HEK293 (cell line): ENCODE measurements around the gene DOCK4.

Experiments
- CTCF ChIA-PET: fragments of 350-600 bp; formaldehyde crosslinking; extraction: SDS; loops from one replicate; lab custom pipeline; 2021; ENCODE audit warnings: antibody characterized with exemption; lab: Yijun Ruan, JAX
- POLR2A ChIA-PET: fragments of 300-600 bp; formaldehyde crosslinking; extraction: SDS; loops from one replicate; lab custom pipeline; 2020; ENCODE audit warnings: antibody characterized with exemption, inconsistent platforms; lab: Yijun Ruan, JAX
- H3K27ac ChIP-seq: fragments of 200-500 bp; sonication (Bioruptor generic); 2 replicates; pipeline ENCODE4 v1.5.1; 2014; ENCODE audit warnings: low read depth, low read length, control low read depth, inconsistent platforms; ENCODE audit errors: extremely low read depth
- H3K36me3 ChIP-seq, 2 experiments: fragments of 200-500 bp in 1 of 2; sonication (Bioruptor generic) in 1 of 2; 1 replicate in 1 of 2; 2 replicates in 1 of 2; pipeline ENCODE4 v1.5.1; 2014 to 2017; ENCODE audit warnings: inconsistent platforms in 2 of 2, low read length in 2 of 2; ENCODE audit not compliant: control insufficient read depth in 2 of 2, insufficient read depth in 1 of 2
- H3K4me1 ChIP-seq: fragments of 200-500 bp; sonication (Bioruptor generic); 2 replicates; pipeline ENCODE4 v1.5.1; 2014; ENCODE audit warnings: mild to moderate bottlenecking, low read length, inconsistent platforms; ENCODE audit not compliant: control insufficient read depth, insufficient read depth
- H3K4me3 ChIP-seq: 2 replicates; pipeline ENCODE4 v1.5.1; 2011; ENCODE audit warnings: low read depth, mild to moderate bottlenecking, control low read depth, low read length, moderate library complexity
- H3K9me3 ChIP-seq: fragments of 200-500 bp; sonication (Bioruptor generic); 2 replicates; pipeline ENCODE4 v1.5.1; 2014; ENCODE audit warnings: low read depth, low read length, inconsistent platforms; ENCODE audit not compliant: control insufficient read depth, insufficient read depth
- GLI2 ChIP-seq: fragments of 450-650 bp; formaldehyde crosslinking; IDR thresholded peaks from 2 replicates; pipeline ENCODE4; 2017; ENCODE audit warnings: missing biosample characterization, missing genetic modification characterization, low read depth, borderline replicate concordance
- GLIS2 ChIP-seq: fragments of 450-650 bp; formaldehyde crosslinking; IDR thresholded peaks from 2 replicates; pipeline ENCODE4 v1.5.1; 2016; ENCODE audit warnings: missing biosample characterization, missing genetic modification characterization
- MZF1 ChIP-seq: fragments of 450-650 bp; formaldehyde crosslinking; IDR thresholded peaks from 2 replicates; pipeline ENCODE4 v1.5.1; 2017; ENCODE audit warnings: missing biosample characterization, missing genetic modification characterization, borderline replicate concordance
- PRDM1 ChIP-seq: fragments of 450-650 bp; formaldehyde crosslinking; IDR thresholded peaks from 2 replicates; pipeline ENCODE4; 2016; ENCODE audit warnings: missing biosample characterization, missing genetic modification characterization
- PRDM6 ChIP-seq: fragments of 450-650 bp; formaldehyde crosslinking; IDR thresholded peaks from 2 replicates; pipeline ENCODE4 v1.5.1; 2017; ENCODE audit warnings: missing biosample characterization, missing genetic modification characterization
- SALL2 ChIP-seq: fragments of 450-650 bp; formaldehyde crosslinking; IDR thresholded peaks from 2 replicates; pipeline ENCODE4 v1.5.0; 2017; ENCODE audit warnings: missing biosample characterization, mild to moderate bottlenecking, missing genetic modification characterization, borderline replicate concordance
- SP3 ChIP-seq: fragments of 450-650 bp; formaldehyde crosslinking; IDR thresholded peaks from 2 replicates; pipeline ENCODE4 v1.5.1; 2016; ENCODE audit warnings: missing biosample characterization, missing genetic modification characterization
- ZBTB1 ChIP-seq: fragments of 450-650 bp; formaldehyde crosslinking; IDR thresholded peaks from 2 replicates; pipeline ENCODE4 v1.5.1; 2016; ENCODE audit warnings: missing biosample characterization, missing genetic modification characterization
- ZBTB17 ChIP-seq: fragments of 450-650 bp; formaldehyde crosslinking; IDR thresholded peaks from 2 replicates; pipeline ENCODE4 v1.5.1; 2016; ENCODE audit warnings: missing biosample characterization, missing genetic modification characterization
- ZBTB48 ChIP-seq: fragments of 450-650 bp; formaldehyde crosslinking; IDR thresholded peaks from 2 replicates; pipeline ENCODE4 v1.5.1; 2016; ENCODE audit warnings: missing biosample characterization, missing genetic modification characterization
- ZBTB7A ChIP-seq: fragments of 450-650 bp; formaldehyde crosslinking; IDR thresholded peaks from 2 replicates; pipeline ENCODE4 v1.5.1; 2016; ENCODE audit warnings: low read depth, missing biosample characterization, missing genetic modification characterization
- ZBTB8A ChIP-seq: fragments of 450-650 bp; formaldehyde crosslinking; IDR thresholded peaks from 2 replicates; pipeline ENCODE4 v1.5.1; 2016; ENCODE audit warnings: missing biosample characterization, missing genetic modification characterization
- ZNF155 ChIP-seq: fragments of 450-650 bp; formaldehyde crosslinking; IDR thresholded peaks from 2 replicates; pipeline ENCODE4 v1.5.1; 2016; ENCODE audit warnings: missing biosample characterization, missing genetic modification characterization
- ZNF2 ChIP-seq: fragments of 450-650 bp; formaldehyde crosslinking; IDR thresholded peaks from 2 replicates; pipeline ENCODE4 v1.5.1; 2016; ENCODE audit warnings: missing biosample characterization, missing genetic modification characterization
- ZNF274 ChIP-seq, 2 experiments: fragments of 200-500 bp in 1 of 2; fragments of 450-650 bp in 1 of 2; sonication (Bioruptor generic) in 1 of 2; formaldehyde crosslinking in 1 of 2; IDR thresholded peaks; 2 replicates each; pipeline versions ENCODE4 v1.5.1 to v1.6.1; 2014 to 2016; ENCODE audit warnings: borderline replicate concordance in 1 of 2, inconsistent platforms in 1 of 2, low read length in 1 of 2, missing biosample characterization in 1 of 2, missing genetic modification characterization in 1 of 2
- ZNF302 ChIP-seq: fragments of 450-650 bp; formaldehyde crosslinking; IDR thresholded peaks from 2 replicates; pipeline ENCODE4 v1.5.1; 2016; ENCODE audit warnings: missing biosample characterization, missing genetic modification characterization, low read depth
- ZNF518A ChIP-seq: fragments of 450-650 bp; formaldehyde crosslinking; conservative IDR thresholded peaks from 2 replicates; pipeline ENCODE4 v1.5.1; 2016; ENCODE audit warnings: low read depth, missing biosample characterization, missing genetic modification characterization
- ZNF521 ChIP-seq: fragments of 450-650 bp; formaldehyde crosslinking; IDR thresholded peaks from 2 replicates; pipeline ENCODE4 v1.5.1; 2017; ENCODE audit warnings: missing biosample characterization, mild to moderate bottlenecking, missing genetic modification characterization
- ZNF560 ChIP-seq: fragments of 450-650 bp; formaldehyde crosslinking; IDR thresholded peaks from 2 replicates; pipeline ENCODE4 v1.5.1; 2017; ENCODE audit warnings: missing biosample characterization, missing genetic modification characterization, borderline replicate concordance
- ZNF654 ChIP-seq: fragments of 450-650 bp; formaldehyde crosslinking; IDR thresholded peaks from 2 replicates; pipeline ENCODE4 v1.5.1; 2016; ENCODE audit warnings: low read depth, missing biosample characterization, missing genetic modification characterization
- ZNF660 ChIP-seq: fragments of 450-650 bp; IDR thresholded peaks from 2 replicates; pipeline ENCODE4 v1.5.1; 2018; ENCODE audit warnings: missing biosample characterization, mild to moderate bottlenecking, missing genetic modification characterization
- ZNF747 ChIP-seq: fragments of 450-650 bp; formaldehyde crosslinking; IDR thresholded peaks from 2 replicates; pipeline ENCODE4 v1.5.1; 2016; ENCODE audit warnings: missing biosample characterization, missing genetic modification characterization
- ZSCAN16 ChIP-seq: fragments of 450-650 bp; formaldehyde crosslinking; IDR thresholded peaks from 2 replicates; pipeline ENCODE4 v1.5.1; 2016; ENCODE audit warnings: missing biosample characterization, missing genetic modification characterization
- TF ChIP-seq, protein P1 (sequence below): fragments of 450-650 bp; formaldehyde crosslinking; IDR thresholded peaks from 2 replicates; pipeline ENCODE4 v1.5.1; 2016; ENCODE audit warnings: missing biosample characterization, missing genetic modification characterization
- TF ChIP-seq, protein P2 (sequence below): fragments of 450-650 bp; formaldehyde crosslinking; IDR thresholded peaks from 2 replicates; pipeline ENCODE4 v1.5.1; 2017; ENCODE audit warnings: missing biosample characterization, mild to moderate bottlenecking, missing genetic modification characterization, moderate library complexity
- TF ChIP-seq, protein P3 (sequence below): fragments of 450-650 bp; formaldehyde crosslinking; IDR thresholded peaks from 2 replicates; pipeline ENCODE4 v1.5.1; 2016; ENCODE audit warnings: missing biosample characterization, missing genetic modification characterization

Gene DOCK4

DNA sequence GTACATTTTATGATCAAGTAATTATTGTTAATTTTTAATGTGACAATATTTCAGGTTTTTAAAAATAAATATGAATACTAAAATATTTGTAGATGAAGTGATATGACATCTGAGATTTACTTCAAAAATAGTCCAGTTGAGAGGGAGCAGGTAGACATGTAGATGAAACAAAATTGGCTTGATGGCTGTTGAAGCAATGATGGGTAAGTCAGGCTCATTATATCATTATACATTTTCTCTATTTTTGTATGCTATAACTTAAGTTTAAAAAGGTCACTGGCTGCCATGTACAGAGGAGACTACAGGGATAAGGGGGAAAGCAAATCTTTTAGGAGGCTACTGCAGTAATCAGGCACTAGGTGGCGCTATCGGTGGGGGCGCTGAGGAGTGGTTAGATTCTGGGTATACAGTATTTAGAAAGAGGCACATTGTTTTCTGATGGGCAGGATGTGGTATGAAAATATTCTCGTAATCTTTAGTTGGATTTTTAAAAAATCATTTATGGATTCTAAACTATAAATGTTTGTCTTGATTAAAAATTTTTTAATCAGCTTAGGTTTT, 454.1 kb downstream of the DOCK4 start:
- POLR2A ChIA-PET, result no interaction called here
- Histone ChIP-seq H3K36me3 (no peaks in the 10 kb centered on the region), H3K4me3 (no peak overlapping the region), H3K4me1 (no peaks in the 10 kb centered on the region), H3K9me3 (no peaks in the 10 kb centered on the region), H3K27ac (no peak overlapping the region)
- CTCF ChIA-PET, result interaction anchor here (0.6 to 4.3 kb wide), 24 partner anchors 9 to 1813 kb away, joined by 3 to 29 read pairs (median 4); no protein-coding TSS in a partner anchor
- TF ChIP-seq ZNF654 (tag by site-specific recombination), result peak; percentile 82
- peak; percentile 51; the same call in 1 of the 2 replicates for TF ChIP-seq ZNF2 (tag by site-specific recombination)
- no peak for TF ChIP-seq GLIS2 (tag by site-specific recombination)
- no peak for TF ChIP-seq PRDM1
- TF ChIP-seq ZNF274 (IDR thresholded peaks at IDR 0.05; ENCODE audit: low read length), result no peak
- TF ChIP-seq ZNF274 (tag by site-specific recombination; IDR thresholded peaks at IDR 0.05; ENCODE audit: borderline replicate concordance), result no peak
- no peak for TF ChIP-seq PRDM6
- no peak for TF ChIP-seq ZNF518A (tag by site-specific recombination)
- TF ChIP-seq, protein P1, sequence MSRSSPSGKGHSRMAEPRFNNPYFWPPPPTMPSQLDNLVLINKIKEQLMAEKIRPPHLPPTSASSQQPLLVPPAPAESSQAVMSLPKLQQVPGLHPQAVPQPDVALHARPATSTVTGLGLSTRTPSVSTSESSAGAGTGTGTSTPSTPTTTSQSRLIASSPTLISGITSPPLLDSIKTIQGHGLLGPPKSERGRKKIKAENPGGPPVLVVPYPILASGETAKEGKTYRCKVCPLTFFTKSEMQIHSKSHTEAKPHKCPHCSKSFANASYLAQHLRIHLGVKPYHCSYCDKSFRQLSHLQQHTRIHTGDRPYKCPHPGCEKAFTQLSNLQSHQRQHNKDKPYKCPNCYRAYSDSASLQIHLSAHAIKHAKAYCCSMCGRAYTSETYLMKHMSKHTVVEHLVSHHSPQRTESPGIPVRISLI (tag by site-specific recombination), result peak; percentile 45; the same call in 1 of the 2 replicates
- no peak for TF ChIP-seq ZNF155 (tag by site-specific recombination)
- TF ChIP-seq ZBTB48 (tag by site-specific recombination), result no peak
- no peak for TF ChIP-seq ZNF521
- no peak for TF ChIP-seq SP3 (tag by site-specific recombination)
- no peak for TF ChIP-seq ZNF660 (tag by site-specific recombination)
- no peak for TF ChIP-seq ZBTB7A (tag by site-specific recombination)
- TF ChIP-seq ZNF302 (tag by site-specific recombination), result no peak
- TF ChIP-seq ZBTB1 (tag by site-specific recombination), result no peak
- TF ChIP-seq ZNF560, result no peak
- TF ChIP-seq ZNF747 (tag by site-specific recombination), result no peak
- no peak for TF ChIP-seq MZF1 (tag by site-specific recombination)
- TF ChIP-seq, protein P2, sequence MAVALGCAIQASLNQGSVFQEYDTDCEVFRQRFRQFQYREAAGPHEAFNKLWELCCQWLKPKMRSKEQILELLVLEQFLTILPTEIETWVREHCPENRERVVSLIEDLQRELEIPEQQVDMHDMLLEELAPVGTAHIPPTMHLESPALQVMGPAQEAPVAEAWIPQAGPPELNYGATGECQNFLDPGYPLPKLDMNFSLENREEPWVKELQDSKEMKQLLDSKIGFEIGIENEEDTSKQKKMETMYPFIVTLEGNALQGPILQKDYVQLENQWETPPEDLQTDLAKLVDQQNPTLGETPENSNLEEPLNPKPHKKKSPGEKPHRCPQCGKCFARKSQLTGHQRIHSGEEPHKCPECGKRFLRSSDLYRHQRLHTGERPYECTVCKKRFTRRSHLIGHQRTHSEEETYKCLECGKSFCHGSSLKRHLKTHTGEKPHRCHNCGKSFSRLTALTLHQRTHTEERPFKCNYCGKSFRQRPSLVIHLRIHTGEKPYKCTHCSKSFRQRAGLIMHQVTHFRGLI (tag by site-specific recombination), result no peak
- no peak for TF ChIP-seq ZSCAN16 (tag by site-specific recombination)
- TF ChIP-seq SALL2 (tag by site-specific recombination), result no peak
- TF ChIP-seq GLI2 (tag by site-specific recombination), result no peak
- TF ChIP-seq ZBTB8A (tag by site-specific recombination), result no peak
- TF ChIP-seq, protein P3, sequence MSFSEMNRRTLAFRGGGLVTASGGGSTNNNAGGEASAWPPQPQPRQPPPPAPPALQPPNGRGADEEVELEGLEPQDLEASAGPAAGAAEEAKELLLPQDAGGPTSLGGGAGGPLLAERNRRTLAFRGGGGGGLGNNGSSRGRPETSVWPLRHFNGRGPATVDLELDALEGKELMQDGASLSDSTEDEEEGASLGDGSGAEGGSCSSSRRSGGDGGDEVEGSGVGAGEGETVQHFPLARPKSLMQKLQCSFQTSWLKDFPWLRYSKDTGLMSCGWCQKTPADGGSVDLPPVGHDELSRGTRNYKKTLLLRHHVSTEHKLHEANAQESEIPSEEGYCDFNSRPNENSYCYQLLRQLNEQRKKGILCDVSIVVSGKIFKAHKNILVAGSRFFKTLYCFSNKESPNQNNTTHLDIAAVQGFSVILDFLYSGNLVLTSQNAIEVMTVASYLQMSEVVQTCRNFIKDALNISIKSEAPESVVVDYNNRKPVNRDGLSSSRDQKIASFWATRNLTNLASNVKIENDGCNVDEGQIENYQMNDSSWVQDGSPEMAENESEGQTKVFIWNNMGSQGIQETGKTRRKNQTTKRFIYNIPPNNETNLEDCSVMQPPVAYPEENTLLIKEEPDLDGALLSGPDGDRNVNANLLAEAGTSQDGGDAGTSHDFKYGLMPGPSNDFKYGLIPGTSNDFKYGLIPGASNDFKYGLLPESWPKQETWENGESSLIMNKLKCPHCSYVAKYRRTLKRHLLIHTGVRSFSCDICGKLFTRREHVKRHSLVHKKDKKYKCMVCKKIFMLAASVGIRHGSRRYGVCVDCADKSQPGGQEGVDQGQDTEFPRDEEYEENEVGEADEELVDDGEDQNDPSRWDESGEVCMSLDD (tag by site-specific recombination), result no peak
- no peak for TF ChIP-seq ZBTB17
